DMS53 treated with DMSO at 0.1 percent for 48 hours (cell line): ENCODE measurements around the gene MCEMP1.

Experiments used
- DNase-seq: peaks from one replicate; lab custom pipeline; 2025; ENCODE audit not compliant: unreplicated experiment; lab: John Stamatoyannopoulos, UW

Gene MCEMP1, protein sequence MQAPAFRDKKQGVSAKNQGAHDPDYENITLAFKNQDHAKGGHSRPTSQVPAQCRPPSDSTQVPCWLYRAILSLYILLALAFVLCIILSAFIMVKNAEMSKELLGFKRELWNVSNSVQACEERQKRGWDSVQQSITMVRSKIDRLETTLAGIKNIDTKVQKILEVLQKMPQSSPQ

DNA sequence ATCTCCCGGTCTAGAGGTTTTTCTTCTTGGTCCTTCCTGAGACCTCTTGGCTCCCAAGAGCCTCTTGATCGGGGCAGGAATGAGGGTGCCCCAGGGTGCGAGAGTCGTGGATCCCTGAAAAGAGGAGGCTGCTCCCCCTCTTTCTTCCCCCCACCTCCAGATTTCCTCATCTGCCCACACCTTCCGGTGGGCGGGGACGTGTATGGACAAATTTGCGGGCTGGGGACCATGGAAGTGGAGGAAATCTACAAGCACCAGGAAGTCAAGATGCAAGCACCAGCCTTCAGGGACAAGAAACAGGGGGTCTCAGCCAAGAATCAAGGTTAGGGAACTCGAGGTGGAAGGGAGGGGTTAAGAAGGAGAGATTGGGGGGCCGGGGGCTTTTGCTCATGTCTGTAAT is at the start of gene MCEMP1:
Gene MCEMP1, plus strand, starts transcription at position 237 of the 400 bp plus-strand sequence. Its CDS starts 31 bp downstream, at position 268.
- DNase-seq, result no peak

DNA sequence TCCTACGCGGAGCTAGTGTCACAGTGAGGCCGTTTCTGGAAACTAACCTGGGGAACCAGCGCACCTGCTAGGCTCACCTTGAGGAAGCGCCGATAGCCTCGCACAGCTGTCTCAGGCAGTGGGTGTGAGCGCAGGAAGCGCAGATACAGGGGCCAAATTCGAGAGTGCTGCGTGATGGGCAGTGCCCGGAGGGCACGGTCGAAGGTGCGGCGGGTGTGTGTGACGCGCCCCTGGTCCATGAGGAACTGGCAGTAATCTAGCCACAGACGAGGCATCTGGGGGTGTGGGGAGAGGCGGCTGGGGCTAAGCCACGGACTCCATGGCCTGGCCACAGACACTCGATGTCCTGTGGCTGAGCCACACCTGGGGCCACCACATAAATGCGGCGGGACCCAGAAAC is 49.7 kb upstream of the MCEMP1 start:
- DNase-seq, result no peak

DNA sequence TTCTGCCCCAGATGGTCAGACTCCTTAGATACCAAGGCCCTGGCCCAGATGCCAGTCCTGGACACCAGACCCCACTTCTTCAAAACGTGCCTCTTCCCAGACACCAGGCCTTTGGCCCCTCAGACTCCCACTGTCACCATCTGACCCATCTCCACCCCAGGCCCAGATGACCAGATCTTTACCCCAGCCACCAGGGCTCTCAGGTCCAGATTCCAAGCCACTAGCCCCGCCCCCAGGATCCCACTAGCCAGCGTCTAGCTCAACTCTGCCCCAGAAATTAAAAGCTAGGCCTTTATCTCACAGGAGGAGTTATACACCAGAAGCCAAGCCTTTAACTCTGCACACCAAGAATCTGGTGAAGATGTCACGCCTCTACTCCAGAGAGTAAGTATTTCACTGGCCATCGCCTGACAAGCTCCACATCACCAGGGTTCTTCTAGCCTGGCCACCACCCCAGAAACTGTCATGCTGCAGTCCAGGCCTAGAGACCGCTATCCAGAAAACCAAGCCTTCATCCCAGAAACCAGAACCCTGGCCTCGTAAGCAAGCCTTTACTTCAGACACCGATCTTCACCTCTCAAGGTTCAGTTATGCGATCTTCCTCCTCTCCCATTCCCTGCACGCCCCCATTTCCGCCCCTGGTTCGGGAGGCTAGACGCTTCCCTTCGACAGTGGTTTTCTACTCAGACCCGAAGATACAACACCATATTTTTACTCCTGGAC is 48.1 kb upstream of the MCEMP1 start:
- no peak for DNase-seq

DNA sequence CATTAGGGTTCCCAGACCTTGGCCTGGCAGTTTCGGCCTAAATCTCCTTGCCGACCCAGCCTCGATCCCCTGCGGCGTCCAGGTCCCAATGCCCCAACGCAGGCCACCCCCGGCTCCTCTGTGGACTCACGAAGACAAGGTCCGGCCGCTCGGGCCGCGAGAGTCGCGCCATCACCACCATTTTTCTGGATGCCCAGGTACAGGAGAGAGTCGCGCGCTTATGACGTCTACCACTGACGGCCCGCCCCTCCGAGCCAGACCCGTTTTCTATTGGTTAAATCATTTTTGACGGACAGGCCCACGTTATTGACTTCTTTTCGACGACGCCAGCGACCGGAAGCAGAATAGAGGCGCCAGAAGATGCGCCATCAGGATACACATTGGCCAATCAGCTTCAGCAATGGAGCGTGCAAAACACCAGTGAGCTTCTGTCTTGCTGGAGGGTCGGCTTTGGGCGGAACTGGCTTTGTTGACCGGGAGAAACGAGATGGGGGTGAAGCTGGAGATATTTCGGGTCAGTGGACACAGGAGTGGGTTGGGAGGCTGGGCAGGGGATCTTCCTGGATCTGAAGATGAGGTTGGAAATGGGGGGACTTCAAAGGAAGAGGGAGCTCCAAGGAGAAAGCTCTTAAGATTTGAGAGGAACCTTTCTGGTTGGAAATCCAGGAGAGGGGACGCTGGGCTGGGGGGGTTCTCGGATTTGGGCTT is 47.4 kb upstream of the MCEMP1 start, which contains the start of the genes PET100 and XAB2:
Gene PET100, plus strand, starts transcription at position 447 of the 708 bp plus-strand sequence. Its CDS starts 41 bp downstream, at position 488.
Gene XAB2, minus strand, starts transcription at position 199 of the 708 bp plus-strand sequence. Its CDS starts 18 bp downstream, at position 181.
- DNase-seq, result peak; percentile 92

DNA sequence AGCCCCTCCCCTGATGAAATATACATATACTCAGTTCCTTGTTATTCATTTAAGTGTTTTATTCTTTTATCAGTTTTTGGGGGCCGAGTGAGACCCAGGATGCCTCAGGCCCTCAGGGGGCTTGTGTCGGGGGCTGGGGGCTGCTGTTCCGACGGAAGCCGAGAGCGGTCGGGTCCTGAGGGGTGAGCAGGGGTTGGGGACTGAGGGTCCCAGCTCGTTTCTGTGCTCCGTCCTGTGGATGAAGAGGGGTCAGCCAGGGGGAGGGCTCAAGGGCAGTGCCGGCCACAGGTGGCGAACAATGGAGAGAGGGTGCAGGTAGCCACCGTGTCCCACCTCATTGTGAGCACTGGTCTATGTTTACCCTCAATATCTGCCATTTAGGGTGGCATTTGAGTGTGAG is 45.3 kb upstream of the MCEMP1 start:
- DNase-seq, result no peak

DNA sequence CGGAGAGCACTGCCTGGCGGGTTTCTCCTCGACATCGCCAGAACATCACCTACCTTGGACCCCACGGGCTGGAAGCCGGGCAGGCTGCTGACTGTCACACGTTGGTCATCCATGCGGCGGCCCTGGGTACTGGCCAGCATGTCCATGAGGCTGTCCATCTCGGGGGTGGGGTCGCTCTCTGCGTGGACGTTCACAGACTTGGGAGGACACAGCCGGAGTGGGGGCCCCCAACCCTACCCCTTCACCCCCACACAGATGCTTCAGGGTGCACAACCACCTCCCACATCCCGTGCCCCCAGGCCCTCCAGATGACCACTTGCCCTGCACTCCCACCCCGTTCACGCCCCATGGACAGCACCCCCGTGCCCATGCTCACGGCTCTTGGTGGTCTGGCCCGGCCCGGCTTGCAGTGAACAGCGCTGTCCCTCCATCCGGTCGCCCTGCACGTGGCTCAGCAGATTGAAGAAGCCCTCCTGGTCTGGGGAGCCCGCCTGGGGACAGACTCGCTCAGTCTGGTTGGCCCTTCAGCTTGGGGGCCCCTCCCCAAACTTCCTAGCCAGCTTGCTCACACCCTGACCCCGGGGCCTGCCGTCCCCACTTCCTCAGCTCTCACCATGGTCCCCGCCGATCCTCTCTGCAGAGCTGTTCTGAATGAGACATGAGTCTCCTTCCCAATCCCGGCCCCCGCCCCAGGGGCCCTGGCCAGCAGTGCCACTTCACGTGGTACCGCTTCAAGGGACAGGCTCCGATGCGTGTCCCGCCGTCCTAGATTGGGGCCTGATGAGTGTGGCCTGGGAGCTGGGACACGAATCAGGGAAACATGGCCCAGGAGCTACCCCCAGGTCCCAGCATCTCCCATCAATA is 44.3 kb upstream of the MCEMP1 start:
- no peak for DNase-seq

DNA sequence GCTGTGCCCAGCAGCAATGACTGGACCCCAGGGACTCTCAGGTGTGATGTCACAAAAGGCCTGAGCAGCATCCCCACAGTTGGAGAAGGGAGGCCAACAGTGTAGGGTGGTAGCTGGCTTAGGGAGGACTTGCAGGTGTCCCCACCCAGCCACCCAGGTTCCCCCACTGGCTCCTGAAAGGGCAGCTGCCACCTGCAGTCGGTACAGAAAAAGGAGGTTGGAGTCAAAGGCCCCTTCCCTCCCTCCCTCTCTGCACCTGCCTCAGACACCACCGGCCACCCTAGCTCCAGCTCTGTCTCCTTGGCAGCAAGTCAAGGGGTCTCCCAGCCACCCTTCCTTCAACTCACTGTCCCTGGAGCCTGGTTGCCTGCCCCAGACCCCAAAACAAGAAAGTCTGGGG is 43.2 kb upstream of the MCEMP1 start, which contains the start of gene PCP2:
Gene PCP2, minus strand, starts transcription at position 22 of the 400 bp plus-strand sequence. CDS start 262 bp downstream, outside the sequence.
- DNase-seq, result no peak

DNA sequence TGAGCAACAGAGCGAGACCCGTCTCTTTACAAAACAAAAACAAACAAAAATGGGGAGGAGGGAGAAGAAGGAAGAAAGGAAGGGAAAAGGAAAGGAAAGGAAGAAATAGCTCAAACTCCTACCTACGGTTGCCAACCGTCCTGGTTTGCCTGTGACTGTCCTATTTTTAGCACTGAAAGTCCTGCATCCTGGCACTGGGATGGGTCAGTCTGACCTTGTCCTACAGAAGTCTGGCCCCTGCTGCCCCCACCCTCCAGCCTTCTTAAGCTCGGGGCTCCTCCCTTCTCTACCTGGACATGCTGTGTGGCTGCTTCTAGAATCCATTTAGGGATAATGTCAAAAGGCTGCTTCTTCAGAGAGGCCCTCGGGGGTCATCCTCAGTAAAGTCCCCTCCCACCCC is 41.2 kb upstream of the MCEMP1 start:
- no peak for DNase-seq

DNA sequence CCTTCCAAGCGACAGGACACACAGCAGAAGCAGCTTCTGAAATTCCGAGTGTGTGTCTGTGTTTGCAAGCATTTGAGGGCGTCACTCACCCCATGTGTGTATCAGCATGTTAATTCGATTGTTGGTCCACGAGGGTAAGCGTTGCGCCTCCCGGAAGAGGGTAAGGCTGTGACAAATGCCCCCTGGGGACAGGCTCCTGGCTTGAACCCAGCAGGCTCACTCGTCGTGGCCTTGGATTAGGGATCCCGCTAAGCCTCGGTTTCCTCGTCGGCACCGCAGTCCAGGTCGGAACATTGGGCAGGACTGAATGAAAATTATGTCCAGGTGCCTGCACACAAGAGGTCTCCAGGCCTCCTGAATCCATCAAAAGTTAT is 40.6 kb upstream of the MCEMP1 start:
- no peak for DNase-seq

DNA sequence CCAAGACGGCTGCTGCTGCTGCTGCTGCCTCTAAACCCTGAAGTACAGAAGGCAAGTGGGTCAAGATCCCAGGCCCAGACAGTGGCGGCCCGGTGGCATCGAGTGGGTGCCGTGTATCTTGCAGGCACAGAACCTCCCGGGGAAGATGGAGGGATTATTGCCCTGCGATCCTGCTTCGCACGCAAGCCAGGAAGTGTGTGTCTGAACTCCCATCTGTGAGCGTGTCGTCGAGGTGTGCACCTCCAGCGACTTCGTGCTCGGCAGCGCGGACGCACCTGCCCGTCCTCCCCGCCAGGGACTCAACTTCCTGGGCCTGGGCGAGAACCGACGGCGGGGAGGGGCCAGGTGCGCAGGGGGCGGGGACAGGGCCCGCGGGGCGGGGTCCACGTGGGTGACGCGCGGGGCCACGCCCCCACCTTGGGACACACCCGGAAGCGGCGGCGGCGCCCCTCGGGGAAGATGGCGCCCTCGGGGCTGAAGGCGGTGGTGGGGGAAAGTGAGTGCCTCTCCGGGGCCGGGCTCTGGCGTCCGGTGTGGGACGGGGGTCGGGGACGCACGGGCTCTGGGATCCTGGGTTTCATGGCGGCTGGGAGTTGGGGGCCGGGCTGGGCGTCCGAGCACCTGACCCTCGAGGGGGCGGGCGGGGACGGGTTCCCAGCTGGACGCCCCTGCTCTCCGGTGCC is 40.1 kb upstream of the MCEMP1 start, which contains the start of gene STXBP2:
Gene STXBP2, plus strand, starts transcription at position 420 of the 683 bp plus-strand sequence. Its CDS starts 40 bp downstream, at position 460.
- DNase-seq, result peak; percentile 42

DNA sequence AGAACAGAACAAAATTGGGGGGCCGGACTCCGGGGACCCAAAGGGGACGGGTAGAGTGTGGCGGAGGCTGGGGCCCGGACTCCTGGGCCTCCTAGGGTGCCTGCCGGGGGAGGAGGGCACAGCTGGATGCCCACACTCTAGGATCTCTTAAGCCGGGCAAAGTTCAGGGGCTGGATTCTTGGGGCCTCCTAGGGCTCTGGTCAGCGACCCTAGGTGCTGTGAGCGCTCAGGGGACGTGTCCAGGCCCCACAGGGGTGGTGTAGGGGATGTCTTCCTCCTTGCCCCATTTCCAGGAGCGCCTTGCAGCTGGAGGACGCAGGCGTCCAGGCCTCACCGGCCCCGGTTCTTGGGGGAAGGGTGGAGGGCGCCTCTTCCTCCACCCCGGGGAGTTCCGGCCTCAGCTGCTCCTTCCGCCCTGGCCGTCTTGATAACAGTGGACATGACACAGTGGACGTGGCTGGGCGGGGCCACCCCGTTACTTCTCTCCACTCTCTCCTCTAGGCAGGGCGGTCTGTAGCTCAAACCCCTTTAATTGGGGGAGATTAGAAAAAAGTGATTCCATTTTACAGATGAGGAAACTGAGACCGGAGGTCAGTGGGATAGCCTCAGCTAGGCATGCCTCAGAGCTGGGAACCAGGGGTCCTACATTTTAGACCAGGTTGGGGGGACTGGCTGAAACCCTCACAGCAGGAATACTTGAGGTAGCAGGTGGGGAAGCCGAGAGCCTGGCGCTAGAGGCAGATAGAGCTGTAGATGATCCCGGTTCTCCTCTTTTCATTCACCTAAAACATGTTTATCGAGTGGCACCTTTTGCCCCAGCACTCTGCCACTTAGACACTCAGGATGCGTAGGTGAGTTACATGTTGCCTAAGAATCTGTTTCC is 39.3 kb upstream of the MCEMP1 start:
- DNase-seq, result no peak

DNA sequence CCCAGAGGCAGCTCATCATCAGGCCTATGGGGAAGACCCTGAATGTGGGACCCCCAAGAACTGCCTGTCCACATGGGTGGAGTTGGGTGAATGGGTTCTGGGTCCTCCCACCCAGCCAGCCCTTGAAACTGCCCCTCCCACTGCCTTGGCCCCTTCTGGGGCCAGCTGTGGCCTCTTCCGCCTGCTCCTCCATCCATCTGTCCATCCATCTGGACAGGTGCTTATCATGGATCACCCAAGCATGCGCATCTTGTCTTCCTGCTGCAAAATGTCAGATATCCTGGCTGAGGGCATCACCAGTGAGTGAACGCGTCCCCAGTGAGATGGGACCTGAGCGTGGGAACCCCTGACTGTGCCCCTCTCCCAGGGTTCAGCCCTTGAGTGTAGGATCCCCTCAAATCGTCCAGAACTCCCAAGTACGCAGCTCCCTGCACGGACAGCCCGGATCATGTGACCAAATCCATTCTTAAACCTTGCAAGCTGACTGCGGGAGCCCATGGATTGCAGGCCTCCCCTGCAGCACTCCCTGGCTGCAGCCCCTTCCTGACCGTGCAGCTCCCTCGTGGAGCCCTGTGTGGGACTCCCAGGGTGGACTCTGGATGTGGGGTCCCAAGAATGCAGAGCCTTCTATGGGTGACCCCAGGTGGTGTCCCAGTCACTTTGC is 38.0 kb upstream of the MCEMP1 start:
- no peak for DNase-seq

DNA sequence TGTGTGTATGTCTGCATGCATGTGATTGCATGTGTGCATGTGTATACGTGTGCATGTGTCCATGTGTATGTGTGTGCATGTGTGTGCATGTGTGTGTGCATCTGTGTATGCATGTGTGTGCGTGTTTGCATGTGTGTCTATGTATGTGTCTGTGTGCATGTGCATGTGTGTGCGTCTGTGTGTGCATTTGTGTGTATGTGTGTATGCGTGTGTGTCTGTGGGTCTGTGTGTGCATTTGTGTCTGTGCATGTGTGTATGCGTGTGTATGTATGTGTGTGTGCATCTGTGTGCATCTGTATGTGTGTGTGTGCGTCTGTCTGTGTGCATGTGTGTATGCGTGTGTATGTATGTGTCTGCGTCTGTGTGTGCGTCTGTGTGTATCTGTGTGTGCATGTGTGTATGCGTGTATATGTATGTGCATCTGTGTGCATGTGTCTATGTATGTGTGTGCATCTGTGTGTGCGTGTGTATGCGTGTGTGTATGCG is 37.0 kb upstream of the MCEMP1 start:
- no peak for DNase-seq

DNA sequence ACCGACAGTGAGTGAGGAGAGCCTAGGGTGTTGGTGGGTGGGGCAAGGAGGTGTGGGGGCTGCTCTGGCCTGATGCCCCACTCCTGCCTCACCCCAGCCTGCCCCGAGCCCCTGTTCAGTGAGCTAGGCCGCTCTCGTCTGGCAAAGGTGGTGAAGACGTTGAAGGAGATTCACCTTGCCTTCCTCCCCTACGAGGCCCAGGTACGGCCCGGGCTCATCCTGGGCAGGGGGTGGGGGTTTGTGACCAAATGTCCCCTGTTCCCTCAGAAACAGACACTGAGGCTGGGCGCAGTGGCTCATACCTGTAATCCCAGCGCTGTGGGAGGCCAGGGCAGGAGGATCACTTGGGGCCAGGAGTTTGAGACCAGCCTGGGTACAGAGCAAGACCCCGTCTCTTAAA is 36.1 kb upstream of the MCEMP1 start:
- no peak for DNase-seq

DNA sequence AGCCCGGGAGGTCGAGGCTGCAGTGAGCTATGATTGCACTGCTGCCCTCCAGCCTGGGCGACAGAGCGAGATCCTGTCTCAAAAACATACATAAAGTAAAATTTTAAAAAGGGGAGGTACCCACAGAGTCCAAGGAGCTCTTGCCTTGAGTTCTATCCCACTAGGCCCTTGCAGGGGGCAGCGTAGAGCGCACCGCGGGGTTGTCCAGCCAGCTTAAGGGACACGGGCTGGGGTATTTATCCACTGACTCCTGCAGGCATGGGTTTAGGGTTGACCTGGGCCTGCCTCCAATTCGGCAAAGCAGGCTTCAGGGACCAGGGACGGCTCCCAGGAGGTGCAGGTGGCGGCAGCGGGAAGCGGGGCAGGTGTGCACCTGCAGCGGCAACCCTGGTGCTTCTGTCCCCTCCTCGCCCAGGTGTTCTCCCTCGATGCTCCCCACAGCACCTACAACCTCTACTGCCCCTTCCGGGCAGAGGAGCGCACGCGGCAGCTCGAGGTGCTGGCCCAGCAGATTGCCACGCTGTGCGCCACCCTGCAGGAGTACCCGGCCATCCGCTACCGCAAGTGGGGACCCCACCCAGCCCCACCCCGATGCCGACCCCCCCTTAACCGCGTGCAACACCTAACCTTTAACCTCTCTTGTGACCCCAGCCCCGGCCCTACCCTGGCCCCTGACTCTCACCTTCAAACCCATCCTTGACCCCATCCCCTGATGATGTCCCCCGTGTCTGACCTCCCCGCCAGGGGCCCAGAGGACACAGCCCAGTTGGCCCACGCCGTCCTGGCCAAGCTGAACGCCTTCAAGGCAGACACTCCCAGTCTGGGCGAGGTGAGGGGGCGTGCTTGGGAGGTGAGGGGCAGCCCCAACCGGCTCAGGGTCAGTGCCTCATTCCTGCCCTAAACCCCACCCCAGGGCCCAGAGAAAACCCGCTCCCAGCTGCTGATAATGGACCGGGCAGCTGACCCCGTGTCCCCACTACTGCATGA is 35.3 kb upstream of the MCEMP1 start:
- DNase-seq, result no peak

DNA sequence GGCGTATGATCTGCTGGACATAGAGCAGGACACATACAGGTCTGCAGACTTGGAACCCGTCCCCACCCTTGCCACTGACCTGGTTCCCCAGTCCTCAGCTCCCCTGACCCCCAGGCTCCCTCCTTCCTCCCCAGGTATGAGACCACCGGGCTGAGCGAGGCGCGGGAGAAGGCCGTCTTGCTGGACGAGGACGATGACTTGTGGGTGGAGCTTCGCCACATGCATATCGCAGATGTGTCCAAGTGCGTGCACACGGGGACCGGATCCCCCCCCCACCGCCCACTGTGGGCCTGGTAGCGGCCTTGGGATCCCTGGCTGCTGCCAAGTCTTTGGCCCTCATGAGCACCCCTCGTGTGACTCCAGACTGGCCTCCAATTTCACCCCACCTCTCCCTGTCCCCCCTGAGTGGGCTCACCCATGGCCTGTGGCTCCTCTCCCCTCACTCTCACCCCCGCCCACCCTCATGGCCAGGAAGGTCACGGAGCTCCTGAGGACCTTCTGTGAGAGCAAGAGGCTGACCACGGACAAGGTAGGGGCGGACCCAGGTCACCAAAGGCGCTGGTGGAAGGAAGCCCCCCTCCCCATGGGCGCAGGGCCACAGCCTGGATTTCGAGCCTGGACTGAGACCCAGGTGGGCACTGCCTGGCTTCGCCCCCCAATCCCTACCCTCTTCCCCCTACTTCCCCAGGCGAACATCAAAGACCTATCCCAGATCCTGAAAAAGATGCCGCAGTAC is 34.4 kb upstream of the MCEMP1 start:
- no peak for DNase-seq

DNA sequence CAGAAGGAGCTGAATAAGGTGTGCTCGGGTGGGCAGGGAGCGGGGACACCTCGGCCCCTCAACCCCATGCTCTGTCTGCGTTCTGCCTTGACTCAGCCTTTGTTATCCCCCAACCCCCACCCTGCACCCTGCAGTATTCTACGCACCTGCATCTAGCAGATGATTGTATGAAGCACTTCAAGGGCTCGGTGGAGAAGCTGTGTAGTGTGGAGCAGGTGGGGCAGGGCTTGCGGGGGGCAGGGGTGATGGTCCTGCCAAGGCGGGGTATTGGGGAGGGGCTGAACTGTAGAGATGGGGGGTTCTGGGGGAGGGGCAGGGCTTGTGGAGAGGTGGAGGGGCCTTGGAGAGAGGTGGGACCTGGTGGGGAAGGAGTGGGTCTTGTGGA is 33.9 kb upstream of the MCEMP1 start:
- no peak for DNase-seq
